ENCODE data around the gene TSHZ2. TPM values are rescaled to one million over a fixed set of nuclear protein-coding genes. Genes with fewer than 3 reads are reported as not detected.

TSHZ2 gene
- total RNA-seq, 1 donor from 2014 or later = 12.6 TPM

DNA sequence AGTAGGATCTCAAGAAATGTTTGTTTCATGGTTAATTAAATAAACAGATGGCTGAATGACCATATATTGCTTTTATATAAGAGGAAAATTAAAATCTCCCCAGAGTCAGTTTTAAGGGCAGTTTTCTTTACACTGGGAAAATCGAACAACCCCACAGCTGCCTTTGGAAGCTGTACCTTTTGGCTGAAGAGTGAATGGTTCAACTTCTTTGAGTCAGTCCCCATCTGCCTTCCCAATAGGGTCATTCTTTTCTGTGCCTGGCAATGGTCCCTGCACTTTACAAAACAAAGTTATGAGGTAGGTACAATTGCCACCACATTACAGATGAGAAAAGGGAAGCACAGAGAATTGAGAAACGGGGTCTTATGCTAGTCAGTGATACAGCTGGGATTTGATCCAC lies 39.5 kb downstream of the TSHZ2 start:
- Histone ChIP-seq H3K9me3 (no peaks in the 10 kb centered on the region), H3K4me3 (no peak overlapping the region), H3K27me3 (ENCODE audit: low read depth) (no peaks in the 10 kb centered on the region), H3K36me3 (no peaks in the 10 kb centered on the region), H3K27ac (no peak overlapping the region), H3K4me1 (no peaks in the 10 kb centered on the region)
- DNase-seq = no peak
- no peak for ATAC-seq
- intact Hi-C loops (cut with DNase I) = no loop called here
- TF ChIP-seq, protein P1, sequence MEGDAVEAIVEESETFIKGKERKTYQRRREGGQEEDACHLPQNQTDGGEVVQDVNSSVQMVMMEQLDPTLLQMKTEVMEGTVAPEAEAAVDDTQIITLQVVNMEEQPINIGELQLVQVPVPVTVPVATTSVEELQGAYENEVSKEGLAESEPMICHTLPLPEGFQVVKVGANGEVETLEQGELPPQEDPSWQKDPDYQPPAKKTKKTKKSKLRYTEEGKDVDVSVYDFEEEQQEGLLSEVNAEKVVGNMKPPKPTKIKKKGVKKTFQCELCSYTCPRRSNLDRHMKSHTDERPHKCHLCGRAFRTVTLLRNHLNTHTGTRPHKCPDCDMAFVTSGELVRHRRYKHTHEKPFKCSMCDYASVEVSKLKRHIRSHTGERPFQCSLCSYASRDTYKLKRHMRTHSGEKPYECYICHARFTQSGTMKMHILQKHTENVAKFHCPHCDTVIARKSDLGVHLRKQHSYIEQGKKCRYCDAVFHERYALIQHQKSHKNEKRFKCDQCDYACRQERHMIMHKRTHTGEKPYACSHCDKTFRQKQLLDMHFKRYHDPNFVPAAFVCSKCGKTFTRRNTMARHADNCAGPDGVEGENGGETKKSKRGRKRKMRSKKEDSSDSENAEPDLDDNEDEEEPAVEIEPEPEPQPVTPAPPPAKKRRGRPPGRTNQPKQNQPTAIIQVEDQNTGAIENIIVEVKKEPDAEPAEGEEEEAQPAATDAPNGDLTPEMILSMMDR (IDR thresholded peaks at IDR 0.05) = no peak

DNA sequence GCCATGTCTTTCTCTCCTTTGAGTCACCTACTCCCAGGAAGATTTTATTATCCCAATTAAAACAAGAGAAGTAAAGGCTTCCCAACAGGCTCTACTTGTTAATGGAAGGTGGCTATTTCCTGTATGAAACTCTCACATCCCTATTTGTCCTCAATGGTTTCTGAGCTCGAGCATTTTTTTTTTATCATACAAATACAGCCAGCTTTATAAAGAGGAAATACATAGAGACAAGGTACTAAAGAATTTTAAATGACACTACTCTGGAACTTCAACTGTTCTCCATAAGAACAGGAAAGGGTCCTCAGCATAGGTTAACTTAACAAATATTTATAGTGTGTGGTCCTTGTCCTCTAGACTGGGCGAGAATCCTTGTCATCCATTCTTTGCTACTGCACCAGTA lies 41.0 kb downstream of the TSHZ2 start:
- DNase-seq (no peak), ATAC-seq (no peak)

DNA sequence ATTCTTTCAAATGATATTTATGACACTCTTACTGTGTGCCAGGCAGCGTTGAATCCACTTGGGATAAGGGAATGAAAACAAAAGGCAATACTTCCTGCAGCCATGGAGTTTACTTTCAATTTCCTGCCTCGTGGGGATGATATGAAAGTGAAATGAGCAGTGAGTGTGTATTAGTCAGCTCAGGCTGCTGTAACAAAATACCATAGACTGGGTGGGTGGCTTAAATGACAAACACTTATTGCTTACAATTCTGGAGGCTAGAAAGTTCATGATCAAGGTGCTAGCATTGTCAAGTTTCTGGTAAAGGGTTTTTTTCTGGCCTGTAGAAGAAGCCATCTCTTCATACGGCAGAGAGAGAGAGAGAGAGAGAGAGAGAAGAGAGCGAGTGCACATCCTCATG lies 41.7 kb downstream of the TSHZ2 start:
- intact Hi-C loops (cut with DNase I) = no loop called here

More for the DNA sequence above, 41.0 kb downstream of the TSHZ2 start:
- no peaks in the 10 kb centered on the region for H3K36me3 ChIP-seq
- no peaks in the 10 kb centered on the region for H3K9me3 ChIP-seq
- no peaks in the 10 kb centered on the region for H3K4me1 ChIP-seq
- H3K4me3 ChIP-seq = no peak overlapping the region
- intact Hi-C loops (cut with DNase I) = no loop called here
- no peak overlapping the region for H3K27ac ChIP-seq
- TF ChIP-seq, protein P1 (IDR thresholded peaks at IDR 0.05) = no peak
- H3K27me3 ChIP-seq (ENCODE audit: low read depth) = no peaks in the 10 kb centered on the region

GRCh38 chr20:53016071-53016470 lies 43.9 kb downstream of the TSHZ2 start:
- ATAC-seq = no peak
- Histone ChIP-seq H3K36me3 (no peaks in the 10 kb centered on the region), H3K27ac (no peak overlapping the region), H3K4me1 (no peaks in the 10 kb centered on the region), H3K27me3 (ENCODE audit: low read depth) (no peaks in the 10 kb centered on the region), H3K4me3 (no peak overlapping the region), H3K9me3 (no peaks in the 10 kb centered on the region)
- no peak for DNase-seq
- intact Hi-C loops (cut with DNase I) = no loop called here
- TF ChIP-seq, protein P1 (IDR thresholded peaks at IDR 0.05) = no peak

More for the DNA sequence above, 41.7 kb downstream of the TSHZ2 start:
- Histone ChIP-seq H3K36me3 (no peaks in the 10 kb centered on the region), H3K4me1 (no peaks in the 10 kb centered on the region), H3K27ac (no peak overlapping the region), H3K9me3 (no peaks in the 10 kb centered on the region), H3K4me3 (no peak overlapping the region), H3K27me3 (ENCODE audit: low read depth) (no peaks in the 10 kb centered on the region)
- TF ChIP-seq, protein P1 (IDR thresholded peaks at IDR 0.05) = no peak
- no peak for DNase-seq
- no peak for ATAC-seq

GRCh38 chr20:53016534-53017042 lies 44.4 kb downstream of the TSHZ2 start:
- intact Hi-C loops (cut with DNase I) = no loop called here
- Histone ChIP-seq H3K4me3 (no peak overlapping the region), H3K36me3 (no peaks in the 10 kb centered on the region), H3K27me3 (ENCODE audit: low read depth) (no peaks in the 10 kb centered on the region), H3K9me3 (no peaks in the 10 kb centered on the region), H3K4me1 (no peaks in the 10 kb centered on the region), H3K27ac (no peak overlapping the region)
- TF ChIP-seq, protein P1 (IDR thresholded peaks at IDR 0.05) = no peak
- DNase-seq = no peak
- ATAC-seq = no peak

DNA sequence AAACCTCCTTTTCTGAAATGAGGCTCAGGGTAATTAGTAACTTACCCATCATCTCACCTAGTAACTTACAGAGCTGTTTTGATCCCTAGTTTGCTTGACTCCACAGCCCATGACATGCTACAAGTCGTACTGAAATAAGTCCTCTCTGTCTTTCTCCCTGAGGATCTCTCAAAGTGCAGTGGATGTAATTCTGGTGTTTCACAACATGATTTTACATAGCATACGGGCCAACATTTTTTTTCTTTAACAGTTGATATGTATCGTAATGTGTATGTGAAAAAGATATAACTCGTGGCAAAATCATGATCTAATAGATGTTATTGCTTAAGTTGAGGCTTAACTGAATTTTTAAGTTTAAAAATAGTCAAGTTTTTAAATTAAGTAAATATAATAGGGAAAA lies 45.0 kb downstream of the TSHZ2 start:
- Histone ChIP-seq H3K36me3 (no peaks in the 10 kb centered on the region), H3K27me3 (ENCODE audit: low read depth) (no peaks in the 10 kb centered on the region), H3K4me3 (no peak overlapping the region), H3K27ac (no peak overlapping the region), H3K4me1 (no peaks in the 10 kb centered on the region), H3K9me3 (no peaks in the 10 kb centered on the region)
- TF ChIP-seq, protein P1 (IDR thresholded peaks at IDR 0.05) = no peak
- intact Hi-C loops (cut with DNase I) = no loop called here
- ATAC-seq (no peak), DNase-seq (no peak)
